ENCODE results near the gene IFT122. TPM values are rescaled to one million over a fixed set of nuclear protein-coding genes. Genes with fewer than 3 reads are reported as not detected.

The IFT122 gene
- total and polyA plus RNA-seq, 2 of the 4 experiments (the other 2 are of a cell fraction), result 16.8 to 28.0 TPM

- TF ChIP-seq MAFK (IDR thresholded peaks at IDR 0.05; ENCODE audit: low read depth, low read length), result no peak
These were observed 86.3 kb downstream of the IFT122 start (continued) for GRCh38 chr3:129526121-129526900.

- no peak overlapping the region for H3K18ac ChIP-seq (ENCODE audit: low read depth, low read length)
- H3K4me3 ChIP-seq (ENCODE audit: insufficient read depth, low read depth, low read length), result no peak overlapping the region
- no peak overlapping the region for H3K4ac ChIP-seq (ENCODE audit: low read depth, low read length)
- no peaks in the 10 kb centered on the region for H4K20me1 ChIP-seq (ENCODE audit: insufficient read depth, low read length)
- peaks cover 13% of the 10 kb centered on the region for H3K4me1 ChIP-seq (ENCODE audit: control insufficient read depth, insufficient read depth, low read length)
- H2BK5ac ChIP-seq (ENCODE audit: low read depth, low read length, poor library complexity, severe bottlenecking), result no peak overlapping the region
- no peaks in the 10 kb centered on the region for H3K36me3 ChIP-seq (ENCODE audit: control insufficient read depth, insufficient read depth, low read length)
- H3K9me1 ChIP-seq (ENCODE audit: insufficient read depth, low read length), result peaks cover 8% of the 10 kb centered on the region
- H3K9me3 ChIP-seq (ENCODE audit: control insufficient read depth, insufficient read depth, low read length), result no peaks in the 10 kb centered on the region
- H3K79me1 ChIP-seq (ENCODE audit: low read depth in 1 of 2, low read length in 2 of 2), result no peaks in the 10 kb centered on the region
- no peak overlapping the region for H2BK15ac ChIP-seq (ENCODE audit: low read depth, low read length)
- H3K27ac ChIP-seq (ENCODE audit: insufficient read depth, low read length), result no peak overlapping the region
- BruUV-seq (replicated peaks), result no TSS peak
- TF ChIP-seq BHLHE40 (IDR thresholded peaks at IDR 0.05; ENCODE audit: low read depth, low read length), result no peak
- TF ChIP-seq, protein P1, sequence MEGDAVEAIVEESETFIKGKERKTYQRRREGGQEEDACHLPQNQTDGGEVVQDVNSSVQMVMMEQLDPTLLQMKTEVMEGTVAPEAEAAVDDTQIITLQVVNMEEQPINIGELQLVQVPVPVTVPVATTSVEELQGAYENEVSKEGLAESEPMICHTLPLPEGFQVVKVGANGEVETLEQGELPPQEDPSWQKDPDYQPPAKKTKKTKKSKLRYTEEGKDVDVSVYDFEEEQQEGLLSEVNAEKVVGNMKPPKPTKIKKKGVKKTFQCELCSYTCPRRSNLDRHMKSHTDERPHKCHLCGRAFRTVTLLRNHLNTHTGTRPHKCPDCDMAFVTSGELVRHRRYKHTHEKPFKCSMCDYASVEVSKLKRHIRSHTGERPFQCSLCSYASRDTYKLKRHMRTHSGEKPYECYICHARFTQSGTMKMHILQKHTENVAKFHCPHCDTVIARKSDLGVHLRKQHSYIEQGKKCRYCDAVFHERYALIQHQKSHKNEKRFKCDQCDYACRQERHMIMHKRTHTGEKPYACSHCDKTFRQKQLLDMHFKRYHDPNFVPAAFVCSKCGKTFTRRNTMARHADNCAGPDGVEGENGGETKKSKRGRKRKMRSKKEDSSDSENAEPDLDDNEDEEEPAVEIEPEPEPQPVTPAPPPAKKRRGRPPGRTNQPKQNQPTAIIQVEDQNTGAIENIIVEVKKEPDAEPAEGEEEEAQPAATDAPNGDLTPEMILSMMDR (conservative IDR thresholded peaks at IDR 0.05; ENCODE audit: low read depth, low read length), result no peak
- no peak for TF ChIP-seq RAD21 (IDR thresholded peaks at IDR 0.05; ENCODE audit: low read length)
- TF ChIP-seq RCOR1 (IDR thresholded peaks at IDR 0.05; ENCODE audit: insufficient replicate concordance, low read length), result no peak
- no peak for TF ChIP-seq POLR2A (IDR thresholded peaks at IDR 0.05; ENCODE audit: low read depth, low read length)
- no peak for TF ChIP-seq MAZ (IDR thresholded peaks at IDR 0.05; ENCODE audit: borderline replicate concordance, low read depth, low read length)
- TF ChIP-seq SMC3 (IDR thresholded peaks at IDR 0.05; ENCODE audit: low read depth, low read length), result no peak
- dilution Hi-C loops (cut with HindIII; ENCODE audit: low sequenced_read_pairs, unreplicated experiment) (no loop called here), intact Hi-C loops (cut with micrococcal nuclease) (no loop called here), in situ Hi-C loops (cut with MboI; ENCODE audit: low sequenced_read_pairs) (no loop called here)
- no peak overlapping the region for H2AFZ ChIP-seq (replicated peaks; ENCODE audit: low read length, poor library complexity)
- H4K8ac ChIP-seq (ENCODE audit: low read depth in 2 of 2, low read length in 2 of 2), result no peak overlapping the region
- DNase-seq (no peak), ATAC-seq (ENCODE audit: low read depth) (no peak)
- no peak overlapping the region for H2AK5ac ChIP-seq (ENCODE audit: low read depth, low read length)
- H3K9ac ChIP-seq (ENCODE audit: low read depth, low read length), result no peak overlapping the region
- H2BK120ac ChIP-seq (ENCODE audit: low read depth, low read length), result no peak overlapping the region
- no peak overlapping the region for H4K91ac ChIP-seq (ENCODE audit: insufficient read depth, low read depth, low read length)
- WGBS, 2 experiments (ENCODE audit: extremely low coverage in 2 of 2, insufficient read length in 1 of 2), result 90% methylated on average over 8 of the region's 11 CpGs; no CpG with 5 or more reads in 1 of the 2 experiments
- H3K14ac ChIP-seq (replicated peaks; ENCODE audit: low read depth, low read length), result no peak overlapping the region
- CTCF ChIA-PET, result no interaction called here
- H2BK20ac ChIP-seq (ENCODE audit: low read depth, low read length), result no peak overlapping the region
- no peak overlapping the region for H3K23ac ChIP-seq (ENCODE audit: low read depth, low read length)
- H2AK9ac ChIP-seq (replicated peaks; ENCODE audit: low read depth, low read length, poor library complexity), result no peak overlapping the region
- no peak overlapping the region for H3K4me2 ChIP-seq (ENCODE audit: low read depth, low read length)
- no peaks in the 10 kb centered on the region for H3K27me3 ChIP-seq (ENCODE audit: control insufficient read depth, insufficient read depth, low read length)
- H4K5ac ChIP-seq (ENCODE audit: low read depth, low read length), result no peak overlapping the region
- POLR2A ChIA-PET (ENCODE audit: unreplicated experiment), result no interaction called here
- no peak overlapping the region for H3K56ac ChIP-seq (ENCODE audit: extremely low read depth, insufficient read depth, low read length)
These were observed 87.2 kb downstream of the IFT122 start for GRCh38 chr3:129527262-129527661.

Data from IMR-90 (cell line).